Measurements from ENCODE around the gene CT83. TPM values are rescaled to one million over a fixed set of nuclear protein-coding genes. Genes with fewer than 3 reads are reported as not detected.

CT83 gene
- total and polyA plus RNA-seq, 4 experiments from 2014 or later: not detected

- no peaks in the 10 kb centered on the region for H3K36me3 ChIP-seq (ENCODE audit: insufficient read depth, low read length)
- ChIA-PET CTCF (ENCODE audit: partially characterized antibody) (no interaction called here), POLR2A (ENCODE audit: partially characterized antibody) (no interaction called here)
- Mint-ChIP-seq H3K9me3 (peaks cover 0 to 3% (median 0%) of the 10 kb centered on the region in 8 donors), H3K4me3 (no peak overlapping the region), H3K36me3 (no peaks in the 10 kb centered on the region), H3K27me3 (no peaks in the 10 kb centered on the region), H3K4me1 (no peaks in the 10 kb centered on the region), H3K27ac (no peak overlapping the region)
- H3K27ac ChIP-seq (ENCODE audit: low read depth, low read length): no peak overlapping the region
- H3K4me1 ChIP-seq (ENCODE audit: insufficient read depth, low read length): no peaks in the 10 kb centered on the region
- no peaks in the 10 kb centered on the region for H3K9me3 ChIP-seq (ENCODE audit: control insufficient read depth in 1 of 2, low read length in 2 of 2)
- no peak for DNase-seq
- H3K4me3 ChIP-seq (ENCODE audit: low read length in 2 of 2): no peak overlapping the region
- intact Hi-C loops (cut with micrococcal nuclease): no loop called here
- H3K27me3 ChIP-seq (ENCODE audit: insufficient read depth, low read length): no peaks in the 10 kb centered on the region
Measured at GRCh38 chrX:116427978-116428377, 34.8 kb downstream of the CT83 start.

- Histone ChIP-seq H3K4me3 (ENCODE audit: low read length in 2 of 2) (no peak overlapping the region), H3K9me3 (ENCODE audit: control insufficient read depth in 1 of 2, low read length in 2 of 2) (no peaks in the 10 kb centered on the region), H3K36me3 (ENCODE audit: insufficient read depth, low read length) (no peaks in the 10 kb centered on the region), H3K27ac (ENCODE audit: low read depth, low read length) (no peak overlapping the region), H3K27me3 (ENCODE audit: insufficient read depth, low read length) (no peaks in the 10 kb centered on the region), H3K4me1 (ENCODE audit: insufficient read depth, low read length) (no peaks in the 10 kb centered on the region)
- POLR2A ChIA-PET (ENCODE audit: partially characterized antibody): no interaction called here
- intact Hi-C loops (cut with micrococcal nuclease): no loop called here
- Mint-ChIP-seq H3K4me3 (no peak overlapping the region), H3K36me3 (no peaks in the 10 kb centered on the region), H3K9me3 (no peaks in the 10 kb centered on the region), H3K27me3 (no peaks in the 10 kb centered on the region), H3K27ac (no peak overlapping the region), H3K4me1 (no peaks in the 10 kb centered on the region)
- CTCF ChIA-PET (ENCODE audit: partially characterized antibody): no interaction called here
- DNase-seq: no peak
Measured at GRCh38 chrX:116417968-116418367, 44.8 kb downstream of the CT83 start.

- no peak overlapping the region for H3K27ac Mint-ChIP-seq
- H3K4me1 Mint-ChIP-seq: no peaks in the 10 kb centered on the region
- ChIA-PET POLR2A (ENCODE audit: partially characterized antibody) (no interaction called here), CTCF (ENCODE audit: partially characterized antibody) (no interaction called here)
- H3K27me3 ChIP-seq (ENCODE audit: insufficient read depth, low read length): no peaks in the 10 kb centered on the region
- no peaks in the 10 kb centered on the region for H3K36me3 Mint-ChIP-seq
- H3K36me3 ChIP-seq (ENCODE audit: insufficient read depth, low read length): no peaks in the 10 kb centered on the region
- H3K4me3 Mint-ChIP-seq: no peak overlapping the region
- H3K27ac ChIP-seq (ENCODE audit: low read depth, low read length): no peak overlapping the region
- intact Hi-C loops (cut with micrococcal nuclease): no loop called here
- H3K27me3 Mint-ChIP-seq: no peaks in the 10 kb centered on the region
- no peak for DNase-seq
- H3K9me3 Mint-ChIP-seq: no peaks in the 10 kb centered on the region
- no peaks in the 10 kb centered on the region for H3K4me1 ChIP-seq (ENCODE audit: insufficient read depth, low read length)
- H3K4me3 ChIP-seq (ENCODE audit: low read length in 2 of 2): no peak overlapping the region
- no peaks in the 10 kb centered on the region for H3K9me3 ChIP-seq (ENCODE audit: control insufficient read depth in 1 of 2, low read length in 2 of 2)
Measured at GRCh38 chrX:116417214-116417613, 45.6 kb downstream of the CT83 start.

- no peak overlapping the region for H3K27ac ChIP-seq (ENCODE audit: low read depth, low read length)
- no peaks in the 10 kb centered on the region for H3K4me1 ChIP-seq (ENCODE audit: insufficient read depth, low read length)
- CTCF ChIA-PET (ENCODE audit: partially characterized antibody): no interaction called here
- POLR2A ChIA-PET (ENCODE audit: partially characterized antibody): no interaction called here
- no peaks in the 10 kb centered on the region for H3K27me3 Mint-ChIP-seq
- no peak overlapping the region for H3K4me3 Mint-ChIP-seq
- intact Hi-C loops (cut with micrococcal nuclease): no loop called here
- no peaks in the 10 kb centered on the region for H3K4me1 Mint-ChIP-seq
- peaks cover 0 to 4% (median 0%) of the 10 kb centered on the region in 8 donors for H3K9me3 Mint-ChIP-seq
- H3K27ac Mint-ChIP-seq: no peak overlapping the region
- H3K9me3 ChIP-seq (ENCODE audit: control insufficient read depth in 1 of 2, low read length in 2 of 2): no peaks in the 10 kb centered on the region
- H3K27me3 ChIP-seq (ENCODE audit: insufficient read depth, low read length): no peaks in the 10 kb centered on the region
- H3K36me3 ChIP-seq (ENCODE audit: insufficient read depth, low read length): no peaks in the 10 kb centered on the region
- H3K36me3 Mint-ChIP-seq: no peaks in the 10 kb centered on the region
- no peak for DNase-seq
- H3K4me3 ChIP-seq (ENCODE audit: low read length in 2 of 2): no peak overlapping the region
Measured at GRCh38 chrX:116413273-116413672, 49.5 kb downstream of the CT83 start.

Other genes starting within 250 kb of the CT83 start
- gene SLC6A14, start 26.4 kb downstream of the CT83 start, total RNA-seq: not detected
- not detected for gene SLC6A14, start 26.4 kb downstream of the CT83 start, polyA plus RNA-seq